Astrocyte (in vitro differentiated cells and primary cell): ENCODE results near the gene SF3A2.

Experiments used
- EZH2 ChIP-seq: IDR thresholded peaks from 2 replicates; pipeline ENCODE4 v1.6.1; 2012; ENCODE audit warnings: mild to moderate bottlenecking, low read length, inconsistent platforms; ENCODE audit not compliant: insufficient read depth
- TF ChIP-seq, protein P1 (sequence below): IDR thresholded peaks from 2 replicates; pipeline ENCODE4 v1.5.1; 2011; ENCODE audit warnings: low read depth, mild to moderate bottlenecking, inconsistent platforms, low read length, moderate library complexity; ENCODE audit not compliant: insufficient read depth

DNA sequence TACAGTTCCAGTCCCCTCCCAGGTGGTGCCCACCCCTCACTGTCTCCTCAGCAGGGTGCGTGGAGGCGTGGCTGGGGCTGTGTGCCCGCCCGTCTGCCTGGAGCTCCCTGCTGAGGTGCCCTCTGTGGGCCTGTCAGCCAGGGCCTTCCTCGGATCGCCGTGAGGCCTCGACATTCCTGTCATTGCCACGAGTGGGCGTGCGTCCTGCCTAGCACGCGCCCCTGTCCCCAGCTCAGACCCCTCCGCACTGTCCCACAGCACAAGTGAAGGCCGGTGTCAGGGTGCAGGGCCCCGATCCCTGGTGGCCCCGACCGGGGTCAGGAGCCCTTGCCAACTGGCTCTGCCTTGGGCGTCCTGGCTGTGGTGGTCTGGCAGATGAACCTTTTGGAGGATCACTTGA, 40.7 kb upstream of the SF3A2 start:
- TF ChIP-seq, protein P1, sequence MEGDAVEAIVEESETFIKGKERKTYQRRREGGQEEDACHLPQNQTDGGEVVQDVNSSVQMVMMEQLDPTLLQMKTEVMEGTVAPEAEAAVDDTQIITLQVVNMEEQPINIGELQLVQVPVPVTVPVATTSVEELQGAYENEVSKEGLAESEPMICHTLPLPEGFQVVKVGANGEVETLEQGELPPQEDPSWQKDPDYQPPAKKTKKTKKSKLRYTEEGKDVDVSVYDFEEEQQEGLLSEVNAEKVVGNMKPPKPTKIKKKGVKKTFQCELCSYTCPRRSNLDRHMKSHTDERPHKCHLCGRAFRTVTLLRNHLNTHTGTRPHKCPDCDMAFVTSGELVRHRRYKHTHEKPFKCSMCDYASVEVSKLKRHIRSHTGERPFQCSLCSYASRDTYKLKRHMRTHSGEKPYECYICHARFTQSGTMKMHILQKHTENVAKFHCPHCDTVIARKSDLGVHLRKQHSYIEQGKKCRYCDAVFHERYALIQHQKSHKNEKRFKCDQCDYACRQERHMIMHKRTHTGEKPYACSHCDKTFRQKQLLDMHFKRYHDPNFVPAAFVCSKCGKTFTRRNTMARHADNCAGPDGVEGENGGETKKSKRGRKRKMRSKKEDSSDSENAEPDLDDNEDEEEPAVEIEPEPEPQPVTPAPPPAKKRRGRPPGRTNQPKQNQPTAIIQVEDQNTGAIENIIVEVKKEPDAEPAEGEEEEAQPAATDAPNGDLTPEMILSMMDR = no peak
- TF ChIP-seq EZH2 = no peak
